ENCODE measurements around the gene AKAP6. TPM values are rescaled to one million over a fixed set of nuclear protein-coding genes. Genes with fewer than 3 reads are reported as not detected.

AKAP6 gene
- total and polyA plus RNA-seq, 2 experiments from 2014 or later, result 0.38 to 0.42 TPM

DNA sequence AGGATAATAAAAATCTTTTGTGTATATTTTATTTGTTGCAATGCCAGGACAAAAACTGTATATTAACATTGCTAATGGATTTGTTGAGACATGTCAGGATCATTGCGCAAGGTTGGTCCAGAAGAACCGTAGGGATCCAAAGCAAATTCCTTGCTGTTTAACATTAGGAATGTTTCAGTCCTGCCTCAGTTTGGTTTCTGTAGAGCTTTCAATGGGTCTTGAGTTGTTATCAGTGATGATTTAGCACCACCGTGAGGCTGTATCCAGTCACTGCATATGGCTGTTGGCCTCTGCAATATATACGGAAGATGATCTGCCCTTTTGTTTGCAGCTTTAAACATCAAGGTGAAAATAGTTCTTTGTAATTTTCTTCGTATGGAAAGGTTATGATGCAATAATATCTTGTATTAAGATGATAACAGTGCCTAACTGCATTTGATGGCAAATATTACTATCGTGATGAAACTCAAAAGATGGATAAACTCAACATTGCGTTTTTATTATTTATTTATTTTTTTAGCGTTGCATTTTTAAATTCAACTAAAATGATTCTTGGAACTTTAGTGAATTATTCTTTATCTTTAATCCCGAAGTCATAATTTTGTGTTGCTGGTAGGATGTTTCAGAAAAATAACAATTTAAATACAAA lies 231.2 kb downstream of the AKAP6 start (continued):
- peak; percentile 93 to 95 for TF ChIP-seq CTCF (conservative IDR thresholded peaks at IDR 0.05; ENCODE audit: low read depth in 2 of 2)

DNA sequence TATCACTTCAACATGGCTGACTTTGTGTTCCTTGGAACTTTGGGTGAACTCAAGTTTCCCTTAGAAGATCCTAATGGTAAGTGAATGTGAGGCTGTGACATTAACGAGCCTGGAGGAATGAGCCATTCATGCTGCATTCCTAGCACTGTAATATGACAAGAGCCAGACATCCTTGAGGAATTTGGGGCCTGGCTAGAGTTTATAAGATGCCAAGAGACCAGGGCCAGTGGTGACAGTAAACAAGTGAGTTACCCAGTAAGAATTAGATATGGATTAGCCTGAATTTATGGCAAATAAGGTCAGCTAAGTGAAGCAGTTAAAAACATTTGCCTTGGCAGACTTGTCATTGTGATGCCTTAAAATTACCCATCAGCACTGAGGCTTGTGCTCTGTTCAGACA lies 232.4 kb downstream of the AKAP6 start:
- H3K4me1 Mint-ChIP-seq, result no peaks in the 10 kb centered on the region
- Histone ChIP-seq H3F3A (replicated peaks; ENCODE audit: low read depth) (no peaks in the 10 kb centered on the region), H3K79me2 (replicated peaks; ENCODE audit: insufficient read depth) (no peaks in the 10 kb centered on the region), H3K4me1 (ENCODE audit: insufficient read depth) (no peaks in the 10 kb centered on the region), H3K4me3 (no peak overlapping the region), H3K27ac (ENCODE audit: low read depth) (no peak overlapping the region), H3K36me3 (ENCODE audit: insufficient read depth) (no peaks in the 10 kb centered on the region), H3K4me2 (no peak overlapping the region), H3K27me3 (ENCODE audit: insufficient read depth) (no peaks in the 10 kb centered on the region), H4K20me1 (replicated peaks; ENCODE audit: insufficient read depth) (no peaks in the 10 kb centered on the region), H3K9me2 (ENCODE audit: insufficient read depth) (no peaks in the 10 kb centered on the region), H2AFZ (no peak overlapping the region)
- no peak for ATAC-seq
- no peaks in the 10 kb centered on the region for H3K36me3 Mint-ChIP-seq (ENCODE audit: low read depth)
- H3K9me3 Mint-ChIP-seq, result no peaks in the 10 kb centered on the region
- no peak overlapping the region for H3K27ac Mint-ChIP-seq
- no peaks in the 10 kb centered on the region for H3K27me3 Mint-ChIP-seq (ENCODE audit: insufficient read depth, low read depth, poor library complexity)
- DNase-seq (ENCODE audit: low spot score), result peak; percentile 16
- H3K4me3 Mint-ChIP-seq, result no peak overlapping the region
- TF ChIP-seq ETS1 (IDR thresholded peaks at IDR 0.05), result no peak
- TF ChIP-seq STAT1 (IDR thresholded peaks at IDR 0.05; ENCODE audit: unreplicated experiment), result no peak
- no peak for TF ChIP-seq JUNB (IDR thresholded peaks at IDR 0.05; ENCODE audit: unreplicated experiment)
- no peak for TF ChIP-seq POLR2AphosphoS5 (IDR thresholded peaks at IDR 0.05; ENCODE audit: low read depth)
- TF ChIP-seq ZNF331 (CRISPR knock-in tag; IDR thresholded peaks at IDR 0.05; ENCODE audit: low read depth), result no peak
- TF ChIP-seq, protein P1, sequence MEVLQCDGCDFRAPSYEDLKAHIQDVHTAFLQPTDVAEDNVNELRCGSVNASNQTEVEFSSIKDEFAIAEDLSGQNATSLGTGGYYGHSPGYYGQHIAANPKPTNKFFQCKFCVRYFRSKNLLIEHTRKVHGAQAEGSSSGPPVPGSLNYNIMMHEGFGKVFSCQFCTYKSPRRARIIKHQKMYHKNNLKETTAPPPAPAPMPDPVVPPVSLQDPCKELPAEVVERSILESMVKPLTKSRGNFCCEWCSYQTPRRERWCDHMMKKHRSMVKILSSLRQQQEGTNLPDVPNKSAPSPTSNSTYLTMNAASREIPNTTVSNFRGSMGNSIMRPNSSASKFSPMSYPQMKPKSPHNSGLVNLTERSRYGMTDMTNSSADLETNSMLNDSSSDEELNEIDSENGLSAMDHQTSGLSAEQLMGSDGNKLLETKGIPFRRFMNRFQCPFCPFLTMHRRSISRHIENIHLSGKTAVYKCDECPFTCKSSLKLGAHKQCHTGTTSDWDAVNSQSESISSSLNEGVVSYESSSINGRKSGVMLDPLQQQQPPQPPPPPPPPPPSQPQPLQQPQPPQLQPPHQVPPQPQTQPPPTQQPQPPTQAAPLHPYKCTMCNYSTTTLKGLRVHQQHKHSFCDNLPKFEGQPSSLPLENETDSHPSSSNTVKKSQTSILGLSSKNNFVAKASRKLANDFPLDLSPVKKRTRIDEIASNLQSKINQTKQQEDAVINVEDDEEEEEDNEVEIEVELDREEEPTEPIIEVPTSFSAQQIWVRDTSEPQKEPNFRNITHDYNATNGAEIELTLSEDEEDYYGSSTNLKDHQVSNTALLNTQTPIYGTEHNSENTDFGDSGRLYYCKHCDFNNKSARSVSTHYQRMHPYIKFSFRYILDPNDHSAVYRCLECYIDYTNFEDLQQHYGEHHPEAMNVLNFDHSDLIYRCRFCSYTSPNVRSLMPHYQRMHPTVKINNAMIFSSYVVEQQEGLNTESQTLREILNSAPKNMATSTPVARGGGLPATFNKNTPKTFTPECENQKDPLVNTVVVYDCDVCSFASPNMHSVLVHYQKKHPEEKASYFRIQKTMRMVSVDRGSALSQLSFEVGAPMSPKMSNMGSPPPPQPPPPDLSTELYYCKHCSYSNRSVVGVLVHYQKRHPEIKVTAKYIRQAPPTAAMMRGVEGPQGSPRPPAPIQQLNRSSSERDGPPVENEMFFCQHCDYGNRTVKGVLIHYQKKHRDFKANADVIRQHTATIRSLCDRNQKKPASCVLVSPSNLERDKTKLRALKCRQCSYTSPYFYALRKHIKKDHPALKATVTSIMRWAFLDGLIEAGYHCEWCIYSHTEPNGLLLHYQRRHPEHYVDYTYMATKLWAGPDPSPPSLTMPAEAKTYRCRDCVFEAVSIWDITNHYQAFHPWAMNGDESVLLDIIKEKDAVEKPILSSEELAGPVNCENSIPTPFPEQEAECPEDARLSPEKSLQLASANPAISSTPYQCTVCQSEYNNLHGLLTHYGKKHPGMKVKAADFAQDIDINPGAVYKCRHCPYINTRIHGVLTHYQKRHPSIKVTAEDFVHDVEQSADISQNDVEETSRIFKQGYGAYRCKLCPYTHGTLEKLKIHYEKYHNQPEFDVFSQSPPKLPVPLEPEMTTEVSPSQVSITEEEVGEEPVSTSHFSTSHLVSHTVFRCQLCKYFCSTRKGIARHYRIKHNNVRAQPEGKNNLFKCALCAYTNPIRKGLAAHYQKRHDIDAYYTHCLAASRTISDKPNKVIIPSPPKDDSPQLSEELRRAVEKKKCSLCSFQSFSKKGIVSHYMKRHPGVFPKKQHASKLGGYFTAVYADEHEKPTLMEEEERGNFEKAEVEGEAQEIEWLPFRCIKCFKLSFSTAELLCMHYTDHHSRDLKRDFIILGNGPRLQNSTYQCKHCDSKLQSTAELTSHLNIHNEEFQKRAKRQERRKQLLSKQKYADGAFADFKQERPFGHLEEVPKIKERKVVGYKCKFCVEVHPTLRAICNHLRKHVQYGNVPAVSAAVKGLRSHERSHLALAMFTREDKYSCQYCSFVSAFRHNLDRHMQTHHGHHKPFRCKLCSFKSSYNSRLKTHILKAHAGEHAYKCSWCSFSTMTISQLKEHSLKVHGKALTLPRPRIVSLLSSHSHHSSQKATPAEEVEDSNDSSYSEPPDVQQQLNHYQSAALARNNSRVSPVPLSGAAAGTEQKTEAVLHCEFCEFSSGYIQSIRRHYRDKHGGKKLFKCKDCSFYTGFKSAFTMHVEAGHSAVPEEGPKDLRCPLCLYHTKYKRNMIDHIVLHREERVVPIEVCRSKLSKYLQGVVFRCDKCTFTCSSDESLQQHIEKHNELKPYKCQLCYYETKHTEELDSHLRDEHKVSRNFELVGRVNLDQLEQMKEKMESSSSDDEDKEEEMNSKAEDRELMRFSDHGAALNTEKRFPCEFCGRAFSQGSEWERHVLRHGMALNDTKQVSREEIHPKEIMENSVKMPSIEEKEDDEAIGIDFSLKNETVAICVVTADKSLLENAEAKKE (CRISPR knock-in tag; IDR thresholded peaks at IDR 0.05), result no peak
- TF ChIP-seq ZNF114 (CRISPR knock-in tag; IDR thresholded peaks at IDR 0.05), result no peak
- TF ChIP-seq CREB1 (CRISPR knock-in tag; IDR thresholded peaks at IDR 0.05; ENCODE audit: low read depth), result no peak
- TF ChIP-seq EZH2 (IDR thresholded peaks at IDR 0.05; ENCODE audit: low read depth, unreplicated experiment), result no peak
- TF ChIP-seq, protein P2, sequence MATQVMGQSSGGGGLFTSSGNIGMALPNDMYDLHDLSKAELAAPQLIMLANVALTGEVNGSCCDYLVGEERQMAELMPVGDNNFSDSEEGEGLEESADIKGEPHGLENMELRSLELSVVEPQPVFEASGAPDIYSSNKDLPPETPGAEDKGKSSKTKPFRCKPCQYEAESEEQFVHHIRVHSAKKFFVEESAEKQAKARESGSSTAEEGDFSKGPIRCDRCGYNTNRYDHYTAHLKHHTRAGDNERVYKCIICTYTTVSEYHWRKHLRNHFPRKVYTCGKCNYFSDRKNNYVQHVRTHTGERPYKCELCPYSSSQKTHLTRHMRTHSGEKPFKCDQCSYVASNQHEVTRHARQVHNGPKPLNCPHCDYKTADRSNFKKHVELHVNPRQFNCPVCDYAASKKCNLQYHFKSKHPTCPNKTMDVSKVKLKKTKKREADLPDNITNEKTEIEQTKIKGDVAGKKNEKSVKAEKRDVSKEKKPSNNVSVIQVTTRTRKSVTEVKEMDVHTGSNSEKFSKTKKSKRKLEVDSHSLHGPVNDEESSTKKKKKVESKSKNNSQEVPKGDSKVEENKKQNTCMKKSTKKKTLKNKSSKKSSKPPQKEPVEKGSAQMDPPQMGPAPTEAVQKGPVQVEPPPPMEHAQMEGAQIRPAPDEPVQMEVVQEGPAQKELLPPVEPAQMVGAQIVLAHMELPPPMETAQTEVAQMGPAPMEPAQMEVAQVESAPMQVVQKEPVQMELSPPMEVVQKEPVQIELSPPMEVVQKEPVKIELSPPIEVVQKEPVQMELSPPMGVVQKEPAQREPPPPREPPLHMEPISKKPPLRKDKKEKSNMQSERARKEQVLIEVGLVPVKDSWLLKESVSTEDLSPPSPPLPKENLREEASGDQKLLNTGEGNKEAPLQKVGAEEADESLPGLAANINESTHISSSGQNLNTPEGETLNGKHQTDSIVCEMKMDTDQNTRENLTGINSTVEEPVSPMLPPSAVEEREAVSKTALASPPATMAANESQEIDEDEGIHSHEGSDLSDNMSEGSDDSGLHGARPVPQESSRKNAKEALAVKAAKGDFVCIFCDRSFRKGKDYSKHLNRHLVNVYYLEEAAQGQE (IDR thresholded peaks at IDR 0.05; ENCODE audit: unreplicated experiment), result no peak

Data from GM23338 (cell line).